Testis (tissue), 3 donors: ENCODE data around the gene CBFA2T3. TPM values are rescaled to one million over a fixed set of nuclear protein-coding genes. Genes with fewer than 3 reads are reported as not detected.

ENCODE experiments used
- DNase-seq: peaks from one replicate; pipeline ENCODE4 v3.0.0-alpha.2; 2019
- H3K27ac ChIP-seq, 2 donors: fragments of 200-600 bp; sonication (generic); one replicate each; pipeline ENCODE4 v1.5.1; 2019
- H3K27me3 ChIP-seq: fragments of 200-600 bp; sonication (generic); one replicate; pipeline ENCODE4 v1.5.1; 2019
- H3K36me3 ChIP-seq: fragments of 200-600 bp; sonication (generic); one replicate; pipeline ENCODE4 v1.5.1; 2017; ENCODE audit warnings: low read depth; ENCODE audit errors: missing control alignments
- H3K4me1 ChIP-seq: fragments of 200-600 bp; sonication (generic); one replicate; pipeline ENCODE4 v1.5.1; 2019
- H3K4me3 ChIP-seq, 2 donors: fragments of 200-600 bp; sonication (generic); one replicate each; pipeline ENCODE4 v1.5.1; 2017 to 2019
- H3K9me3 ChIP-seq: fragments of 200-600 bp; sonication (generic); one replicate; pipeline ENCODE4 v1.5.1; 2017
- POLR2A ChIP-seq: fragments of 450-650 bp; IDR thresholded peaks from one replicate; pipeline ENCODE4 v1.6.1; 2017; ENCODE audit warnings: antibody characterized with exemption, mild to moderate bottlenecking, moderate library complexity
- WGBS, 2 donors: methylation state at CpG; one replicate each; pipeline ENCODE4 v1.1.5; 2018; 5-methylcytosine and 5-hydroxymethylcytosine counted together
- intact Hi-C: fragments of 100-400 bp; cut with DNase I; formaldehyde crosslinking; loops from one replicate; pipeline ENCODE4 v1.15.1; 2023; ENCODE audit warnings: low total_unique reads
- polyA plus RNA-seq: library from polyadenylated mRNA; stranded (reverse); fragments of 350-450 nt; fragmentation: Illumina TruSeq; extraction: RNeasy Lipid Tissue Mini Kit (QIAGEN cat#74804); gene quantifications from one replicate; pipeline ENCODE4 v1.2.3, GENCODE V29; 2014; ENCODE audit warnings: low read depth, low replicate concordance; ENCODE audit not compliant: insufficient read depth
- total RNA-seq, 2 donors: library from RNA; depleted of rRNA; stranded (reverse); fragments of >200 nt; gene quantifications; one replicate each; pipeline ENCODE4 v1.2.3, GENCODE V29; 2016
- TF ChIP-seq, protein P1 (sequence below), 3 experiments: fragments of 450-650 bp in 2 of 3; fragments of 200-600 bp in 1 of 3; sonication (generic) in 1 of 3; IDR thresholded peaks; one replicate each; pipeline ENCODE4 v1.5.1; 2016 to 2019; ENCODE audit warnings: antibody characterized with exemption in 3 of 3, mild to moderate bottlenecking in 2 of 3, moderate library complexity in 1 of 3

Gene CBFA2T3
- total and polyA plus RNA-seq, 3 donors from 2014 or later: 7.1 to 11.9 (median 9.2) TPM

DNA sequence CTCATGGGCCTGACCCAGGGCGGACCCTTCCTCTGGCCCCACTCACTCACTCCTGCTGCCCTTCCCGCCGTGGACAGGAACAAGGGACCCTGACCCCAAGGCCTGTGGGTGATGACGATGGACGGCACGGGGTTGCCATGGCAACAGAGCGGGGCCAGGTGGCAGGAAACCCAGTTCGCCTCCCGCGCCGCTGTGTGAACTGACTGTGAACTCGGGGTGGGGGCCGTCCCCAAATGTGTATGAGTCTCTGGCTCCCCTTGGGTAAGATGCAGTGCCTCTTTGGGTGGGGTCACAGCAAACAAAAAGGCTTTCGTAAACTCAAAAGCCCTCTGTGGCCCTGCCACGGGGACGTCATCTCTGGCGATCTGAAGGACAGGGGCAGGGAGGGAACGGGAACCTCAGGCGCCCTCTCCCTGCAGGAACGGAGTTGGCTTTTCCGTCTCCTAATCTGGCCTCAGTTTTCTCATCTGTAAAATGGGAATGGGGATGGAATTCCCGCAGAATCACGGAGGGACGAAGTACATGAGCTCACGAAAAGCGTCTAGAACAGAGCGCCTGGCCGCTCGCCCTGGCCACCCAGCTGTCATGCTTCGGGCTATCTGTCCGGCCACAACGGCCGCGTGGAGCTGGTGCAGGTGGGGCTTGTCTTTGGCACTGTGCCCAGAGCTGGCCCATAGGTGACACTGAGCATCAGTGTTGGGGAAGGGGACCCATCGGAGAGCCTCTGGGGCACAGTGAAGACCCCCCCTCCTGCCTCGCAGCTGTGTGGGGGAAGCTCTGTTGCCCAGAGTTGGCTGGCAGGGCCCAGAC is 65.7 kb downstream of the CBFA2T3 start:
- intact Hi-C loops: no loop called here
- H3K27ac ChIP-seq: no peak overlapping the region
- H3K9me3 ChIP-seq: no peaks in the 10 kb centered on the region
- TF ChIP-seq POLR2A: no peak
- H3K36me3 ChIP-seq: no peaks in the 10 kb centered on the region
- 78 to 86% methylated on average over 21 to 36 of the region's 36 CpGs for WGBS, 2 donors
- H3K4me1 ChIP-seq: peaks cover 20% of the 10 kb centered on the region
- H3K4me3 ChIP-seq: no peak overlapping the region
- no peak for DNase-seq
- H3K27me3 ChIP-seq: no peaks in the 10 kb centered on the region

DNA sequence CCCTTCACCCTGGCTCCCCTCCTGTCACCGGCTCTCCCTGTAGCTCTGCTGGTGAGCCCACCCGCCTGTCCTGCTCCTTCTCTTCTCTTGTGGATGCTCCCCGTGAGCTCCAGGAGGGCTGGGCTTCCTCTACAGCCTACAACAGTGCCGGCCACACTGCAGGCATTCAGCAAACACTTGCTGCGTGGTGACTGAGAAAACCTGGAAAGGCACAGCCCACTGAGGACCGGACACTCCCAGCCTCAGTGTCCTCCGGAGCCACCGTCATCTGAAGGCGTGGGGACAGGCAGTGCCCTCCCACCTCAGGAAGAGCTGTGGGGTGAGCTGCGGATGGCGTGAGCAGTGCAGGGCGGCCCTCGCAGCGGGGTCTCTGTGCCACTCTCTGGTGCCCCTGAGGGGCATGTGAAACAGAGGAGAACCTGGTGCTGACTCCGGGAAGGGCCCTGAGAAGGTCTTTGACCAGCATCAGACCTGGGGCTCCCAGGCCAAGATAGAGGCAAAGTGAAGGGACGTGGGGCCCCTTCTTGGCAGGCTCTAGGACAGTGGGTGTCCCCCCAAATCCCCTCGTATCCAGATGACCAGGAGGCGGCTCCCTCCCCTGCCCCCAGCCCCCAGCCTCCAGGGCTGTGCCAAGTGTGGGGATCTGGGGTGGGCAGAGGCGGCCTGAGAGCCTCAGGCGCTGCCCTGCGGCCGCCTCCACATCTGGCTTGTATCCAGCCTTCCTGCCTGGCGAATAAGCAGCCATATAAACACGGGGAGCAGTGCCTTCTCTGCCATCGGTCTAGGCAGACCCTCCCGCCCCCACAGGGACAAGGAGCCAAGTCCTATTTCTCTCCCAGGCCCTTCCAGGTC is 66.5 kb downstream of the CBFA2T3 start:
- WGBS, 2 donors: 59 to 87% methylated on average over 8 to 26 of the region's 26 CpGs
- H3K36me3 ChIP-seq: no peaks in the 10 kb centered on the region
- intact Hi-C loops: no loop called here
- H3K4me1 ChIP-seq: peaks cover 20% of the 10 kb centered on the region
- no peak overlapping the region for H3K27ac ChIP-seq
- H3K27me3 ChIP-seq: no peaks in the 10 kb centered on the region
- H3K4me3 ChIP-seq: no peak overlapping the region
- no peaks in the 10 kb centered on the region for H3K9me3 ChIP-seq
- no peak for DNase-seq
- no peak for TF ChIP-seq POLR2A
- TF ChIP-seq, protein P1, sequence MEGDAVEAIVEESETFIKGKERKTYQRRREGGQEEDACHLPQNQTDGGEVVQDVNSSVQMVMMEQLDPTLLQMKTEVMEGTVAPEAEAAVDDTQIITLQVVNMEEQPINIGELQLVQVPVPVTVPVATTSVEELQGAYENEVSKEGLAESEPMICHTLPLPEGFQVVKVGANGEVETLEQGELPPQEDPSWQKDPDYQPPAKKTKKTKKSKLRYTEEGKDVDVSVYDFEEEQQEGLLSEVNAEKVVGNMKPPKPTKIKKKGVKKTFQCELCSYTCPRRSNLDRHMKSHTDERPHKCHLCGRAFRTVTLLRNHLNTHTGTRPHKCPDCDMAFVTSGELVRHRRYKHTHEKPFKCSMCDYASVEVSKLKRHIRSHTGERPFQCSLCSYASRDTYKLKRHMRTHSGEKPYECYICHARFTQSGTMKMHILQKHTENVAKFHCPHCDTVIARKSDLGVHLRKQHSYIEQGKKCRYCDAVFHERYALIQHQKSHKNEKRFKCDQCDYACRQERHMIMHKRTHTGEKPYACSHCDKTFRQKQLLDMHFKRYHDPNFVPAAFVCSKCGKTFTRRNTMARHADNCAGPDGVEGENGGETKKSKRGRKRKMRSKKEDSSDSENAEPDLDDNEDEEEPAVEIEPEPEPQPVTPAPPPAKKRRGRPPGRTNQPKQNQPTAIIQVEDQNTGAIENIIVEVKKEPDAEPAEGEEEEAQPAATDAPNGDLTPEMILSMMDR (IDR thresholded peaks at IDR 0.05): no peak

DNA sequence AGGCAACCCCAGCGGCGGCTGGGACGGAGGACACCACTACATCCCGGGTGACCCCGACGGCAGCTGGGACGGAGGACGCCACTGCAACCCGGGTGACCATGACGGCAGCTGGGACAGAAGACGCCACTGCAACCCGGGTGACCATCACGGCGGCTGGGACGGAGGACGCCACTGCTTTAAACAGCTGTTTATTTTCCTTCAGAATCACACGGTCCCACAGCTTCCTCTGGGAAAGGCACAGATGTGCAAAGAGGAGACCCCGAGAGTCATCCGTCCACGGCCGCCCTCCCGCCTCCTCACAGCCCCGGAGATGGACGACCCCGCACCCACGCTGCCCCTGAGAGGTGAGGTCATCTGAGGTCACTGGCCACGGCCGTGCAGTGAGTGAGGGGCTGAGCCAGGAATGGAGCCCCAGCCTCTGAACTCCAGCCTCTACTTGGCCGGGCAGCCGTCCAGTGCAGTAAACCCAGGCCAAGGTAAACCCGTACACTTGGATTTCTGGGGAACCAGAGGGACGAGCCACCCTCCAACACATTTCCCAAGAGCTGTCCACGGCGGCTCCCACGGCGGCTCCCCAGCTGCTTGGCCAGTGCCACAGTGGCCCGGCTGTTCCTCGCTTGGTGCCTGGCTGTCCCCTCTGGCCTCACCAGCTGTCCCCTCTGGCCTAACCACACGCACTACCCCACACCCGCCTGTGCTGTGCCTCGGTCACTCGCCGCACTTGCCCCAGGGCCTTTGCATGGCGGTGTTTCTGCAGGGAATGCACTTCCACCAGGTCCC is 67.4 kb downstream of the CBFA2T3 start:
- Histone ChIP-seq H3K9me3 (no peaks in the 10 kb centered on the region), H3K36me3 (no peaks in the 10 kb centered on the region), H3K27ac (no peak overlapping the region), H3K27me3 (no peaks in the 10 kb centered on the region), H3K4me1 (peaks cover 15% of the 10 kb centered on the region), H3K4me3 (no peak overlapping the region)
- TF ChIP-seq POLR2A: no peak
- TF ChIP-seq, protein P1 (IDR thresholded peaks at IDR 0.05): no peak
- DNase-seq: no peak
- intact Hi-C loops: no loop called here
- 75% methylated on average over 10 to 44 of the region's 44 CpGs for WGBS, 2 donors

DNA sequence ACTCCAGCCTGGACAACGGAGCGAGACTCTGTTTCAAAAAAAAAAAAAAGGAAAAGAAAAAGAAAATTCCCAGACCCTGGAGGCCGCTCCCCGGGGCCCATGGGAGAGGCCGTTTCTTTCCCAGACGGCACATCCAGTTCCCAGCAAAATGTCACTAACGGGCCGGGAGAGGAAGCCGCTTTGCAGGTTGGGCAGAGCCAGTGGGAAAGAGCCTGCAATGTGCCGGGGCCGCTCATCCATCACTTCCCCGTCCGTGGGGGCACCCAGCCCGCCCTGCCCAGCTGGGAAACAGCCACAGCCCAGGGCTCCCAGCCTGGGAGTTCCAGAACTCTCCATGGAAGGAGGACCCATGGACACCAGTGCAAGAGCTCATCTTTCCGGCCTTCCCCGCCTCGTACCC is 68.7 kb downstream of the CBFA2T3 start:
- no peaks in the 10 kb centered on the region for H3K27me3 ChIP-seq
- H3K27ac ChIP-seq: no peak overlapping the region
- H3K36me3 ChIP-seq: no peaks in the 10 kb centered on the region
- intact Hi-C loops: no loop called here
- WGBS, 2 donors: 76 to 78% methylated on average over 17 of the region's 17 CpGs
- H3K4me3 ChIP-seq: no peak overlapping the region
- TF ChIP-seq POLR2A: no peak
- TF ChIP-seq, protein P1 (IDR thresholded peaks at IDR 0.05): no peak
- H3K4me1 ChIP-seq: peaks cover 12% of the 10 kb centered on the region
- H3K9me3 ChIP-seq: no peaks in the 10 kb centered on the region
- DNase-seq: no peak

DNA sequence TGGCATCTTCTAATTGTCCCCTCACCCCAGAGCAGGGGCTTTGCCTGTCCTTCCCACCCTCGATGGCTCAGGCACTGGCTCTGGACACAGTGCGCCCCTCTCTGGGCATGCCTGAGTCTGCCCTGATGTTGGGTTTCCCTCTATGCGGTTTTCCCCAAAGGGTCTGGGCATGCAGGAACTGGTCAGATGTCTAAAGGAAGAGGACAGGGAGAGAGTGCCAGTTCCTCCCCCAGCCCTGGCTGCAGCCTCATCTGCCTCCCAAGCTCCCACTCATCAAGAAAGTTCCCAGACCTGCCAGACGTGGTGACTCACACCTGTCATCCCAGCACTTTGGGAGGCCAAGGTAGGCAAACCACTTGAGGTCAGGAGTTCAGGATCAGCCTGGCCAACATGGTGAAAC is 69.2 kb downstream of the CBFA2T3 start:
- DNase-seq: no peak
- Histone ChIP-seq H3K4me1 (peaks cover 12% of the 10 kb centered on the region), H3K27me3 (no peaks in the 10 kb centered on the region), H3K9me3 (no peaks in the 10 kb centered on the region), H3K36me3 (no peaks in the 10 kb centered on the region), H3K4me3 (no peak overlapping the region), H3K27ac (no peak overlapping the region)
- WGBS, 2 donors: 77 to 78% methylated on average over 2 to 4 of the region's 4 CpGs
- TF ChIP-seq POLR2A: no peak
- TF ChIP-seq, protein P1 (IDR thresholded peaks at IDR 0.05): no peak
- intact Hi-C loops: no loop called here
